B cell (primary cell): ENCODE measurements around the gene DENND2C. TPM values are rescaled to one million over a fixed set of nuclear protein-coding genes. Genes with fewer than 3 reads are reported as not detected.

Experiments used
- ATAC-seq: fragments of 200-7000 bp; cut with Tn5 transposase; one replicate; pipeline ENCODE4 v1.10.0; 2021; ENCODE audit warnings: low read depth, mild to moderate bottlenecking, moderate number of reproducible peaks, moderate library complexity
- CTCF ChIA-PET: fragments of 350-600 bp; sonication (Branson Sonifier 250); formaldehyde crosslinking; loops from one replicate; lab custom pipeline; 2021; ENCODE audit warnings: antibody characterized with exemption, inconsistent platforms; lab: Charles Lee
- POLR2A ChIA-PET: fragments of 350-600 bp; sonication (Branson Sonifier 250); formaldehyde crosslinking; loops from one replicate; lab custom pipeline; 2021; ENCODE audit warnings: antibody characterized with exemption; lab: Charles Lee
- DNase-seq: peaks from one replicate; pipeline ENCODE4 v3.0.0; 2013
- H2AFZ ChIP-seq: 2 replicates; pipeline ENCODE4 v1.6.1; 2012; ENCODE audit warnings: mild to moderate bottlenecking, low read depth, low read length; ENCODE audit not compliant: insufficient read depth, poor library complexity, severe bottlenecking
- H3K27ac ChIP-seq, 2 donors: 1 replicate in 1 of 2; 2 replicates in 1 of 2; pipeline ENCODE4 v1.5.1; 2012 to 2013; ENCODE audit warnings: low read length in 2 of 2, mild to moderate bottlenecking in 2 of 2, moderate library complexity in 1 of 2
- H3K27me3 ChIP-seq, 4 experiments: fragments of 200-600 bp in 1 of 4; sonication (generic) in 1 of 4; replicated peaks in 1 of 4; 1 replicate in 2 of 4; 2 replicates in 2 of 4; pipeline versions ENCODE4 v1.6.1 to v1.7.0; 2013 to 2016; ENCODE audit warnings: low read length in 3 of 4, mild to moderate bottlenecking in 2 of 4, mixed read lengths in 1 of 4, moderate library complexity in 1 of 4; ENCODE audit not compliant: insufficient read depth in 4 of 4, control insufficient read depth in 3 of 4; ENCODE audit errors: control extremely low read depth in 1 of 4
- H3K36me3 ChIP-seq, 2 experiments: replicated peaks in 1 of 2; 1 replicate in 1 of 2; 2 replicates in 1 of 2; pipeline versions ENCODE4 v1.6.1 to v1.7.1; 2013; ENCODE audit warnings: low read length in 1 of 2; ENCODE audit not compliant: insufficient read depth in 2 of 2, control insufficient read depth in 1 of 2; ENCODE audit errors: control extremely low read depth in 1 of 2, extremely low read depth in 1 of 2
- H3K4me1 ChIP-seq, 2 donors: fragments of 200-600 bp in 1 of 2; sonication (generic) in 1 of 2; 1 replicate in 1 of 2; 2 replicates in 1 of 2; pipeline versions ENCODE4 v1.5.1 to v1.6.1; 2013 to 2017; ENCODE audit warnings: low read length in 2 of 2; ENCODE audit not compliant: control insufficient read depth in 2 of 2, insufficient read depth in 2 of 2
- H3K4me2 ChIP-seq: replicated peaks from 2 replicates; pipeline ENCODE3; 2012; ENCODE audit warnings: mild to moderate bottlenecking, low read depth, low read length; ENCODE audit not compliant: poor library complexity, severe bottlenecking
- H3K4me3 ChIP-seq, 5 experiments: fragments of 200-600 bp in 1 of 5; sonication (generic) in 1 of 5; 1 replicate in 3 of 5; 2 replicates in 2 of 5; pipeline versions ENCODE4 v1.5.1 to v1.7.0; 2011 to 2016; ENCODE audit warnings: low read length in 4 of 5, mild to moderate bottlenecking in 4 of 5, low read depth in 2 of 5, control low read depth in 1 of 5, moderate library complexity in 1 of 5; ENCODE audit not compliant: insufficient read depth in 1 of 5; ENCODE audit errors: control extremely low read depth in 1 of 5, extremely low read depth in 1 of 5
- H3K79me2 ChIP-seq: fragments of 200-600 bp; sonication (generic); one replicate; pipeline ENCODE4 v1.6.0; 2016; ENCODE audit warnings: low read length; ENCODE audit not compliant: control insufficient read depth, insufficient read depth
- H3K9ac ChIP-seq: fragments of 200-600 bp; sonication (generic); 2 replicates; pipeline ENCODE4 v1.6.1; 2017; ENCODE audit warnings: mild to moderate bottlenecking, low read length, moderate library complexity
- H3K9me3 ChIP-seq, 3 donors: one replicate each; pipeline versions ENCODE4 v1.6.1 to v1.7.1; 2013; ENCODE audit warnings: low read length in 2 of 3; ENCODE audit not compliant: control insufficient read depth in 2 of 3, insufficient read depth in 1 of 3; ENCODE audit errors: control extremely low read depth in 1 of 3
- H4K20me1 ChIP-seq: 2 replicates; pipeline ENCODE4 v1.6.0; 2012; ENCODE audit warnings: mild to moderate bottlenecking, low read length; ENCODE audit not compliant: insufficient read depth, control insufficient read depth, poor library complexity, severe bottlenecking
- H3K27ac Mint-ChIP-seq: one replicate; pipeline ENCODE4 v1.8.0; 2021; ENCODE audit warnings: mixed read lengths
- H3K27me3 Mint-ChIP-seq: one replicate; pipeline ENCODE4 v1.8.0; 2021; ENCODE audit warnings: mixed read lengths
- H3K4me1 Mint-ChIP-seq: one replicate; pipeline ENCODE4 v1.8.0; 2021; ENCODE audit warnings: mixed read lengths
- H3K4me3 Mint-ChIP-seq: one replicate; pipeline ENCODE4 v1.8.0; 2021; ENCODE audit warnings: mixed read lengths
- H3K9me3 Mint-ChIP-seq: one replicate; pipeline ENCODE4 v1.8.0; 2022; ENCODE audit warnings: mixed read lengths; ENCODE audit not compliant: insufficient read depth
- EZH2 ChIP-seq: IDR thresholded peaks from 2 replicates; pipeline ENCODE4 v1.6.1; 2012; ENCODE audit warnings: borderline replicate concordance, low read depth, mild to moderate bottlenecking, moderate library complexity, low read length; ENCODE audit not compliant: insufficient read depth, poor library complexity, severe bottlenecking
- whole genome bisulfite sequencing: methylation state at CpG from one replicate; pipeline ENCODE4 v1.1.5; 2013; ENCODE audit warnings: missing lambda C conversion rate; ENCODE audit not compliant: insufficient coverage; 5-methylcytosine and 5-hydroxymethylcytosine counted together
- intact Hi-C: fragments of 100-400 bp; cut with micrococcal nuclease; formaldehyde crosslinking; loops from one replicate; pipeline ENCODE4 v1.10.0; 2022
- polyA plus RNA-seq: library from polyadenylated mRNA; depleted of rRNA; stranded (reverse); fragments of >200 nt; gene quantifications from 2 replicates; pipeline ENCODE4 v1.2.3, GENCODE V29; 2012
- total RNA-seq, 2 donors: library from RNA; stranded (reverse); fragments of 120-200 nt in 1 of 2; gene quantifications; 1 replicate in 1 of 2; 2 replicates in 1 of 2; pipeline versions ENCODE4 v1.2.3 to v1.2.4, GENCODE V29; 2013 to 2022
- TF ChIP-seq, protein P1 (sequence below): fragments of 200-600 bp; IDR thresholded peaks from one replicate; pipeline ENCODE4 v1.8.0; 2022; ENCODE audit warnings: antibody characterized with exemption, mild to moderate bottlenecking

DENND2C gene
- total and polyA plus RNA-seq, 2 donors (not counting 1 experiment from before 2014, with no cell fraction given): 0.18 to 0.76 TPM

DNA sequence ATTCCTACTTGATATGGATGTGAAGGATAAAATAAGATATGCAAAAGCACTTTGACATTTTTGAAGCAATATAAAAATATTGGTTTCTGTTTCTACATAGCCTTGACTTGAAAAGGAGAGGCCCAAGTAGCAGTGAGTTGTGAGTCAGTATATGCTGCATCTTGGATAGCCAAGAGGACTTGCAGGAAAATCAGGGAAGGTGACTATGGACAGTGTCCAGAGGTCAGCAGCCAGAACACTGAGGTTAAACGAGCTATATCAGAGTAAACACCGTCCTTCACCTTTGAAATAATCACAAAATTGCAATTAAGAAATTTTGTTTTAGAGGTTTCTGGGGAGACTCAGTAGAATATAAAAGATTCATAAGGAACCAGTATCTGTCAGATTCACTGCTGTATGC is 32.1 kb upstream of the DENND2C start:
- Mint-ChIP-seq H3K4me3 (no peak overlapping the region), H3K27ac (no peak overlapping the region), H3K27me3 (peaks cover 12% of the 10 kb centered on the region), H3K9me3 (no peaks in the 10 kb centered on the region), H3K4me1 (no peaks in the 10 kb centered on the region)
- intact Hi-C loops: no loop called here
- no peak for TF ChIP-seq EZH2
- TF ChIP-seq, protein P1, sequence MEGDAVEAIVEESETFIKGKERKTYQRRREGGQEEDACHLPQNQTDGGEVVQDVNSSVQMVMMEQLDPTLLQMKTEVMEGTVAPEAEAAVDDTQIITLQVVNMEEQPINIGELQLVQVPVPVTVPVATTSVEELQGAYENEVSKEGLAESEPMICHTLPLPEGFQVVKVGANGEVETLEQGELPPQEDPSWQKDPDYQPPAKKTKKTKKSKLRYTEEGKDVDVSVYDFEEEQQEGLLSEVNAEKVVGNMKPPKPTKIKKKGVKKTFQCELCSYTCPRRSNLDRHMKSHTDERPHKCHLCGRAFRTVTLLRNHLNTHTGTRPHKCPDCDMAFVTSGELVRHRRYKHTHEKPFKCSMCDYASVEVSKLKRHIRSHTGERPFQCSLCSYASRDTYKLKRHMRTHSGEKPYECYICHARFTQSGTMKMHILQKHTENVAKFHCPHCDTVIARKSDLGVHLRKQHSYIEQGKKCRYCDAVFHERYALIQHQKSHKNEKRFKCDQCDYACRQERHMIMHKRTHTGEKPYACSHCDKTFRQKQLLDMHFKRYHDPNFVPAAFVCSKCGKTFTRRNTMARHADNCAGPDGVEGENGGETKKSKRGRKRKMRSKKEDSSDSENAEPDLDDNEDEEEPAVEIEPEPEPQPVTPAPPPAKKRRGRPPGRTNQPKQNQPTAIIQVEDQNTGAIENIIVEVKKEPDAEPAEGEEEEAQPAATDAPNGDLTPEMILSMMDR: no peak
- H2AFZ ChIP-seq: no peak overlapping the region
- no peak overlapping the region for H3K4me3 ChIP-seq
- H3K9ac ChIP-seq: no peak overlapping the region
- H3K79me2 ChIP-seq: no peaks in the 10 kb centered on the region
- DNase-seq (no peak), ATAC-seq (no peak)
- H3K27me3 ChIP-seq: no peaks in the 10 kb centered on the region
- no peaks in the 10 kb centered on the region for H3K4me1 ChIP-seq
- POLR2A ChIA-PET: no interaction called here
- no peaks in the 10 kb centered on the region for H3K9me3 ChIP-seq
- no peak overlapping the region for H3K27ac ChIP-seq
- no peak overlapping the region for H3K4me2 ChIP-seq
- no CpG with 5 or more reads among the region's 2 CpGs for WGBS
- peaks cover 0 to 8% of the 10 kb centered on the region in 2 experiments for H3K36me3 ChIP-seq
- CTCF ChIA-PET: no interaction called here
- H4K20me1 ChIP-seq: no peaks in the 10 kb centered on the region

DNA sequence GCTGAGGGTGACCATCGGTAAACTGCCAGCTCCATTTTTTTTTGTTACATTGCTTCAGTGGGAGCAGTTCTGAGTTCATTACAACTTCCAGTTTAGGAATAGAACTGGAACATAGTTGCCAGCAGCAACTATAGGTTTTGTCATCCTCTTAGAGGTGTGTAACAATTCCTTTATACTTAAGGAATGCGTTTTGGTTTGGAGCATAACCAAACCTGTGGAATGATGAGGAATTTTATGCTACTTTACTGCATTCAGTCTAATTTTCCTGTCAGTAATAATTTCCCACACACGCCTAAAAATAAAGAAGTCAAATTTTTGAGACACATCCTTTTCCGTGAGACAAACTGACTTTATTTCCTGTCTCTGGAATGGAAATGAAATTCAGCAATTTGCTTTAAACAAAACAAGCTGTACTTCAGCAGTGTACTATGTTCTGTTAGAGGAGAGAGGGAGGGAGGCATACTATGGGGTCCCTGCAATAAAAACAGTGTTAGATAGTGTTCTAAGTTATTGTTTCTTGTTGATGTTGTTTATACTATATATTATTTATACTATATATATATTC is 30.3 kb upstream of the DENND2C start:
- WGBS: 67% methylated on average over 1 of the region's 4 CpGs
- Histone ChIP-seq H3K9ac (no peak overlapping the region), H2AFZ (no peak overlapping the region), H4K20me1 (no peaks in the 10 kb centered on the region), H3K36me3 (no peaks in the 10 kb centered on the region), H3K9me3 (no peaks in the 10 kb centered on the region), H3K27ac (no peak overlapping the region), H3K27me3 (no peaks in the 10 kb centered on the region), H3K4me1 (no peaks in the 10 kb centered on the region), H3K79me2 (no peaks in the 10 kb centered on the region), H3K4me2 (no peak overlapping the region), H3K4me3 (no peak overlapping the region)
- H3K4me1 Mint-ChIP-seq: no peaks in the 10 kb centered on the region
- no peak overlapping the region for H3K4me3 Mint-ChIP-seq
- ChIA-PET POLR2A (no interaction called here), CTCF (no interaction called here)
- H3K27me3 Mint-ChIP-seq: peaks cover 20% of the 10 kb centered on the region
- no peaks in the 10 kb centered on the region for H3K9me3 Mint-ChIP-seq
- no peak for TF ChIP-seq EZH2
- TF ChIP-seq, protein P1: no peak
- no peak overlapping the region for H3K27ac Mint-ChIP-seq
- no peak for ATAC-seq
- intact Hi-C loops: no loop called here
- no peak for DNase-seq
